Globus pallidus (tissue), 1 donor: ENCODE data around the gene FHOD3.

Experiments used
- DNase-seq: peaks from one replicate; pipeline ENCODE4 v3.0.0-alpha.2; 2015; ENCODE audit warnings: low spot score

FHOD3 gene

GRCh38 chr18:36297417-36298125 is at the start of gene FHOD3:
FHOD3 (plus strand) TSS chr18:36297713; CDS start chr18:36297836, 123 bp downstream.
- DNase-seq, result peak; percentile 28

- no peak for DNase-seq
These were observed 48.1 kb upstream of the FHOD3 start for GRCh38 chr18:36249392-36249791.

GRCh38 chr18:36250827-36251226 is 46.7 kb upstream of the FHOD3 start:
- DNase-seq, result no peak

DNA sequence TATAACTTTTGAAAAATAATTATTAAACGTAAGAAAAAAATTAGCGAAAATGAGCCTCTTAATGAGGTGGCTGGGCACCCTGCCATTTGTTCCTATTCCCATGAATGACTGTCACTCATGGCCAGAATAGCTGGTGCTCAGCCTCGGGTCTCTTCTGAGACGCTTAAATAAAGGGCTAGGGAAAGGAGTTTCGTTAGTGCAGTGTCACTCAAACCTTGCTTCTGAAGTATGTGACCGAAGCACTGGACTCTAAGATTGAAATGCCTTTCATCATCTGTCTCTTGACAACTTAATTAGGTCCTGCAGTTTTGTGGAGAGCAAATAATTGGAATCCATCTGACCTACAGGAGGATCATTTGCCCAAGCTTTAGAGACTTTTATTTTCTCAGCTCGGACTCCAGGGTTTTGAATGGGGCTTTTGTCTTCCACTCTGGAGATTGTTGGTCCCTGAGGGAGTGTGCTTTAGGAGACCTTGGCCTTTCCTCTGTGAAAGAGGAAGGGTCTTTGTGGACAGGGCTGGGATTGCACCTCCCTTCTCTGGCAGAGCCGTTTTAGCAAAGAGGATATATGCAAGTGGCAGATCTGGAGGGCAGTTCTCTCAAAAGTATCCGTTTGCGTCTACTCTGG is 42.3 kb upstream of the FHOD3 start:
- DNase-seq, result no peak

DNA sequence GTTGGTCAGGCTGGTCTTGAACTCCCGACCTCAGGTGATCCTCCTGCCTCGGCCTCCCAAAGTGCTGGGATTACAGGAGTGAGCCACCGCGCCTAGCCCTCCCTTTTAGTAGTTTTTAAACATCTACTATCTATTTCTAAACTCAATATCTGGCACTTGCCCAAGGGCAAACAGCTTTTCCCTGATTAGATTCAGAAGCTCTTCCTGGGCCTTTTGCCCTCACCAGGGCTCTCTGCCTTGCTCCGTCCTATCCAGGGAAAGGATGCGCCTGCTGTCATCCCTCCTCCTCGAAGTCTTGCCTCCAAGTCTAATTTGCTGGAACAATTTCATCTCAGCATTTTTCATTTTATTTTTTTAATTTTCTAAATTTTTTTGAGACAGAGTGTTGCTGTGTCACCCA is 41.4 kb upstream of the FHOD3 start:
- DNase-seq, result no peak

GRCh38 chr18:36262971-36263370 is 34.5 kb upstream of the FHOD3 start:
- no peak for DNase-seq

GRCh38 chr18:36264283-36264682 is 33.2 kb upstream of the FHOD3 start:
- DNase-seq, result no peak

DNA sequence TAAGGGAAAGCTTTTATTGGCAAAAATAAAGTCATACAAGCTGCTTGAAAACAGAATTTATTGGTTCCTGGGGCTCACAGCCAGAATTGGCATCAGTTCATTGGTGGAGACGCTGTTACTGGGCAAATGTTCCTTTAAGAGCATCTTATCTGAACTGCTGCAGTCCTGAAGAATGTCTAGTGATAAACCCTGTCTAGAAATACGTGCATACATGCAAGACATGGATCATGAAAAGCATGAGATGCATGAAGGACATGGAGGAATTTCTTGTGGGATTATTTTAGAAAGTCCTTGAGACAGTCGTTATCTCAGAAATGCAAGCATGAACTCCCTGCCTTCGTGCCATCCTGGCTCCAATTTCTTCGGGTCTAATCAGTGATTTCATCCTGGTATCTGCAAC is 32.5 kb upstream of the FHOD3 start:
- DNase-seq, result no peak

DNA sequence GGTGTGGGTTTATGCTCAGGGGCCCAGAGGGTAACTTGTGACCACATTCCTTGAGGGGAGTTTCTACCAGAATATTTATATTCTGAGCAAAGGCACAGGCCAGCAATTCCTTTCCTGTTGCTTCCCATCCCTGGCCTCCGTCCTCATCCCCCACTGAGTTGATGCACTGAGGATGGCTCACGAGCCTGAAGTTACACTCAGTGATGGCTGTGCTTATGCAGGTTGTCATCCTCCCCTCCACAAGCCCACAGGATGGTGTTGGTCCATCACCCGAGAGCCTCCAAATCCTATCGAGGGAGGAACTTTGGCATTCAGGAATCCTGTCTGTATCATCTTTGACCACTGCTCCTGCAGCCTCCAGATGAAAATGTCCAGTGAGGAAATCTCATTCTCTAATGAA is 28.4 kb upstream of the FHOD3 start:
- no peak for DNase-seq

DNA sequence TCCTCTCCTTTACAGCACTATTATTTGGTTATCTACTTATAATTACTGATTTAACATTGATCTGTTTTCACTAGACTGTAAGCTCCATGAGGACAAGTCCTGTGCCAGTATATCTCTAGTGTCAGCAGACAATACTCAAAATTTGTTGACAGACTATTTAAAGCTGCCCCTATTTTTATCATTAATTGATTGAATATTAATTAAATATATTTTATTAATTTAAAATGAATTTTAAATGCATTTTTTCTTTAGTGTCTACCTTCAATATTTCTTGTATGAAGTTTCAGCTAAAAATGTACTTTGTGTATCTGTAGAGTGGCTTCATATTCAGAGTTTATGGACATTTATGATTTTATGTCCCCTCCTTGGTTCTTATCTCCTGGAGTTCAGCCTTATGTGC is 26.4 kb upstream of the FHOD3 start:
- DNase-seq, result no peak

GRCh38 chr18:36273347-36273746 is 24.2 kb upstream of the FHOD3 start:
- DNase-seq, result no peak

GRCh38 chr18:36274083-36274715 is 23.3 kb upstream of the FHOD3 start:
- no peak for DNase-seq

DNA sequence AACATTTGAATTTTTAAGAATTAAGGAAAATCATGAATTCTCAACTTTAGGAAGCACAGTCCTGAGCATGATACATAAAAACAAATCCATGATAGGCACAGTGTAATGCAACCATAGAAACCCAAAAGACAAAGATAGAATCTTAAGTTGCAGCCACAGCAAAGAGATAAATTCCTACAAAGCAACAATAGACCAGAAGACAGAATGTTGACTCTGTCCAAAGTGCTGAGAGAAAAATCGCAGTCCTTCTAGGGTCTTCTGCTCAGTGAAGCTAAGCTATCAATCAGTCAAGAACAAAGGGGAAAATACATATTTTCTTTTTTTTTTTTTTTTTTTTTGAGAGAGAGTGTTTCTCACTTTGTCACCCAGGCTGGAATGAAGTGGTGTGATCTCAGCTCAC is 22.0 kb upstream of the FHOD3 start:
- DNase-seq, result no peak

GRCh38 chr18:36279001-36279400 is 18.5 kb upstream of the FHOD3 start:
- DNase-seq, result no peak

DNA sequence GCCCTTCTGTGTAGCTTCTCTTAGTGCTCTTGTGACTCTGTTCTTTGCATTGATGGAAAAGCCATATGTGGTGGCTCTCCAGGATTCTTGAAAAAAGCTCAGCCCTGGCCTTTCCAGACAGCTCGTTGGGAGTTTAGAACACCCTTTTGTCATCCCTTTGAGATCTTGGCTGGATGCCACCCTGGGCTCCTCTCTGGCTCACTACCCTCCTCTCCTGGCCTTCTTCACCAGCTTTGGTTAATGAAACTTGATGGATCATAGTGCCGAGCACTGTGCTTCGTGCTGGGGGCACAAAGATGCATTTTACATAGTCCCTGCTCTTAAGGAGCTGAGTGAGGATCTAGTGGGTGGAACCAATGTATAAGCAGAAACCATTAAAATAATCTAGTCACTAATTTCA is 15.6 kb upstream of the FHOD3 start:
- DNase-seq, result no peak

- DNase-seq, result no peak
These were observed 14.1 kb upstream of the FHOD3 start for GRCh38 chr18:36283448-36283847.

DNA sequence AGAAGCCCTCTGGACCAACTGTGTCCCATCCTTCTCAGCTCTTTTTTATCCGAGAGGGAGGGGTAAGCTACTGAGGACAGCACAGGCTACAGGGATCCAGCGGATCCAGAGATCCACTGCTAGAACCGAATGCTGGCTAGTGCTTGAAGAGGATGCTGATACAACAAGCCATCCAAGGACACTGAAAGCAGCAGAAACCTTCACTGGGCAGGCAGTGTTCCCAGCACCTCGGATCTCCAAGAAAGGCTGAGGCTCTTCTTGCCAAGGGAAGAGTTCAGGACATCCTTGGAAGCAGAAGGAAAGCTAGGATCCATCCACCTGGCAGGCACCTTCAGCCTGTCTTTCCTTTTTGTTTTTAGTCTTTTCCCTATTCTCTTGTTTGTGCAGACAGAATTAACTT is 13.2 kb upstream of the FHOD3 start:
- peak; percentile 4 for DNase-seq

DNA sequence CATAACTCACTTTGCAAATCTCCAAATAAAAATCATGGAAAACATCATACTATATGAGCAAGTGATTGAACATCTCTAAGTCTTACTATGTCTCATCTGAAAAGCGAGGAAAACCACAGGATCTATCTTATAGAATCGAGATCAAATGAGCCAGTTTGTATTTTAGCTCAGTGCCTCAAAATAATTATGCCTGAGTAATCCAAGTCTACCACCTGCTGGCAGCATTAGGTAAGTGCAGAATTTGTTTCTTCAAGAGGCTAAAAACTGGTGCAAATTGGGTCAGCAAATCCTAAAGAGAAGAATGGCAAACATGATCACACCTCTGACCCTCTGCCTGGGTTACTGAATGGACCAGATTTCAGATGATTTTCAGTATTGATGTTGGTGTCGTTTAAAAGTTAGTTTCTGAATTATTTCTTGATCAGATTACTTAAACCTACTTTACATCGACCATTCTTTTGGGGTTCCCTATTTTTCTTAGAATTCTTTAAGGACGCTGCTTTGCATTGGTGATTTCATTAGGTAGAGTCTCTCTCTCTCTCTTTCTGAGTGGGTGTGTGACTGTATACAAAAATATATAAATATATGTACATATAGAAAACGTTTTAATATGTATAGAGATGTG is 12.7 kb upstream of the FHOD3 start:
- peak; percentile 72 for DNase-seq

DNA sequence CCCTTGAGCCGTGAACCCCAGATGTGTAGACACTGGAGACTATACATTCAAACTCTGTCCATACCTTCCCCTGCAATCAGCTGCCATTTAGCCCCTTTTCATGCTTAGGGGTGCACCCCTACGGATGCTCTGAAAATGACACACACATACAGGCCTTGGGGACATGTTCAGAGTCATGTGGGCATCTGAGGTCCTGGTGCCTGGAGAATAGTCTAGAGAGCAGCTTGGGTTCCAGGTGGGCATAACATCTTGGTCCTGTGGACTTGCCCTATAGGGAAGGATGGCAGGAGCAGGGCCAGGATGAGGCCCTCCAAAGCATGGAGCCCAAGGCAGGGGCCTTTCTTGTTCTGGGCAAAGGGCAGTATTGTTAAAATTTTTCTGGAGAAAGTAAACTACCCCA is 9.9 kb upstream of the FHOD3 start:
- DNase-seq, result no peak

DNA sequence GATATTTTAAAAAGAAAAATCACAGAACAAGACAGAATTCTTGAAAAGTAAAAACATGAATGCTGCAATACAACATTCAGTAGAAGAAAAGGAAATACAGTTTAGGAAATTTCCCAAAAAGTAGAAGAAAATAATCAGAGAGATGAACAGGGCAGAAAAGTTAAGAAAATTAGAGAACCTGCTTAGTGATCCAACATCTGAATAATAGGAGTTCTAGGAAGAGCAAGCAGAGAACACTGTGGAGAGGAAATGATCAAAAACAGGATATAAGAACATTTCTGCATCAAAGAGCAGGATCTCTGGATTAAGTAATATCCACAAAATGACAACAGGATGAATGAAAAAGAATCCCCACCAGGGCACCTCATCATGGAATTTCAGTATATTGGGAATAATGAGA is 8.8 kb upstream of the FHOD3 start:
- no peak for DNase-seq

GRCh38 chr18:36294031-36294430 is 3.5 kb upstream of the FHOD3 start:
- DNase-seq, result no peak

- DNase-seq, result no peak
These were observed 2.3 kb upstream of the FHOD3 start for GRCh38 chr18:36295214-36295613.

GRCh38 chr18:36295880-36296301 is 1.6 kb upstream of the FHOD3 start:
- DNase-seq, result no peak
